A549 (cell line): ENCODE results near the gene ADGRG3. TPM values are rescaled to one million over a fixed set of nuclear protein-coding genes. Genes with fewer than 3 reads are reported as not detected.
A peak's percentile ranks its signal among the peaks of the same experiment; 100 is the strongest.

ENCODE experiments used
- ATAC-seq, 2 experiments: fragments of 200-7000 bp in 1 of 2; fragments of >200 bp in 1 of 2; cut with Nextera tagmentation in 1 of 2; cut with Tn5 transposase in 1 of 2; 3 replicates each; pipeline versions ENCODE4 v1.8.0 to v1.9.1; 2018 to 2020; ENCODE audit warnings: mild to moderate bottlenecking in 1 of 2, moderate library complexity in 1 of 2
- CTCF ChIA-PET: fragments of 300-600 bp; sonication (Branson Sonifier 250); formaldehyde crosslinking; extraction: SDS; loops from one replicate; lab custom pipeline; 2021; ENCODE audit warnings: antibody characterized with exemption, inconsistent platforms; lab: Yijun Ruan, JAX
- POLR2A ChIA-PET: fragments of 350-600 bp; formaldehyde crosslinking; extraction: SDS; loops from one replicate; lab custom pipeline; 2021; ENCODE audit warnings: antibody characterized with exemption, inconsistent platforms; lab: Yijun Ruan, JAX
- DNase-seq, 2 experiments: peaks; one replicate each; pipeline versions ENCODE4 v3.0.0 to v3.0.0-alpha.2; 2011 to 2016; ENCODE audit warnings: low read depth in 1 of 2, low spot score in 1 of 2
- FAIRE-seq: peaks from 2 replicates; lab custom pipeline; 2011; peaks lifted over from hg19 to GRCh38; lab: Jason Lieb, UNC
- H3K27ac ChIP-seq, 2 experiments: fragments of >200 bp; sonication (Bioruptor Twin); formaldehyde crosslinking; 3 replicates each; pipeline ENCODE4 v1.5.1; 2016 to 2017
- H3K4me1 ChIP-seq: fragments of >200 bp; sonication (Bioruptor Twin); formaldehyde crosslinking; 3 replicates; pipeline ENCODE4 v1.6.1; 2016
- H3K4me2 ChIP-seq: fragments of >200 bp; sonication (Bioruptor Twin); formaldehyde crosslinking; 3 replicates; pipeline ENCODE4 v1.6.1; 2016
- H3K4me3 ChIP-seq: fragments of >200 bp; sonication (Bioruptor Twin); formaldehyde crosslinking; 3 replicates; pipeline ENCODE4 v1.5.1; 2016
- H3K9me3 ChIP-seq: fragments of >200 bp; sonication (Bioruptor Twin); formaldehyde crosslinking; 3 replicates; pipeline ENCODE4 v1.6.1; 2016
- CHD2 ChIP-seq: fragments of 150-350 bp; IDR thresholded peaks from 2 replicates; pipeline ENCODE4 v1.6.1; 2014; ENCODE audit warnings: low read length; ENCODE audit not compliant: partially characterized antibody
- CHD4 ChIP-seq: fragments of 200-600 bp; sonication (generic); IDR thresholded peaks from 2 replicates; pipeline ENCODE4 v1.6.1; 2016; ENCODE audit warnings: antibody characterized with exemption, mild to moderate bottlenecking, borderline replicate concordance
- ESRRA ChIP-seq: fragments of 150-350 bp; IDR thresholded peaks from 2 replicates; pipeline ENCODE4 v1.6.1; 2014; ENCODE audit warnings: mild to moderate bottlenecking, low read length, borderline replicate concordance
- FOSB ChIP-seq: fragments of 250-450 bp; sonication (Bioruptor Pico); IDR thresholded peaks from 2 replicates; pipeline ENCODE4 v1.5.0; 2020; ENCODE audit warnings: mild to moderate bottlenecking, moderate library complexity
- HDAC2 ChIP-seq: fragments of 200-600 bp; sonication (generic); IDR thresholded peaks from 2 replicates; pipeline ENCODE4 v1.6.1; 2016
- HOXA7 ChIP-seq: fragments of 250-450 bp; sonication (Bioruptor Pico); IDR thresholded peaks from 2 replicates; pipeline ENCODE4 v1.5.0; 2020; ENCODE audit warnings: mild to moderate bottlenecking, moderate library complexity
- HOXB13 ChIP-seq: fragments of 250-450 bp; sonication (Bioruptor Pico); IDR thresholded peaks from 2 replicates; pipeline ENCODE4 v1.5.0; 2020; ENCODE audit warnings: low read depth, mild to moderate bottlenecking, moderate library complexity
- HOXB5 ChIP-seq: fragments of 250-450 bp; sonication (Bioruptor Pico); IDR thresholded peaks from 2 replicates; pipeline ENCODE4 v1.5.0; 2020; ENCODE audit warnings: mild to moderate bottlenecking, moderate library complexity
- JUN ChIP-seq, 2 experiments: fragments of >200 bp; sonication (Bioruptor Twin); formaldehyde crosslinking; IDR thresholded peaks; 2 replicates in 1 of 2; 3 replicates in 1 of 2; pipeline ENCODE4 v1.6.1; 2016 to 2017
- JUNB ChIP-seq: fragments of >200 bp; sonication (Bioruptor Twin); formaldehyde crosslinking; IDR thresholded peaks from 2 replicates; pipeline ENCODE4 v1.6.1; 2016
- KDM1A ChIP-seq: fragments of 200-600 bp; sonication (generic); IDR thresholded peaks from 2 replicates; pipeline ENCODE4 v1.6.1; 2016; ENCODE audit warnings: low read depth, mild to moderate bottlenecking
- MAZ ChIP-seq: fragments of 150-350 bp; IDR thresholded peaks from 2 replicates; pipeline ENCODE4 v1.6.1; 2014; ENCODE audit warnings: antibody characterized with exemption, low read depth, low read length, borderline replicate concordance
- NFE2L2 ChIP-seq: fragments of 150-350 bp; conservative IDR thresholded peaks from 2 replicates; pipeline ENCODE4 v1.6.1; 2014; ENCODE audit warnings: low read length
- PHF8 ChIP-seq: fragments of 200-600 bp; sonication (generic); IDR thresholded peaks from 2 replicates; pipeline ENCODE4 v1.6.1; 2016; ENCODE audit warnings: low read depth, mild to moderate bottlenecking, antibody characterized with exemption, moderate library complexity, borderline replicate concordance
- POLR2A ChIP-seq: IDR thresholded peaks from 2 replicates; pipeline ENCODE4 v1.6.1; 2012; ENCODE audit warnings: mild to moderate bottlenecking, low read length
- RCOR1 ChIP-seq: fragments of 150-350 bp; IDR thresholded peaks from 2 replicates; pipeline ENCODE4 v1.6.1; 2014; ENCODE audit warnings: antibody characterized with exemption, low read length, low read depth
- RNF2 ChIP-seq: fragments of 200-600 bp; sonication (generic); IDR thresholded peaks from 2 replicates; pipeline ENCODE4 v1.6.1; 2016; ENCODE audit warnings: low read depth, mild to moderate bottlenecking, antibody characterized with exemption, moderate library complexity, borderline replicate concordance
- SREBF2 ChIP-seq: fragments of 450-650 bp; IDR thresholded peaks from 2 replicates; pipeline ENCODE4 v1.6.1; 2014; ENCODE audit warnings: mild to moderate bottlenecking, moderate library complexity
- ZC3H11A ChIP-seq: fragments of 450-650 bp; IDR thresholded peaks from 2 replicates; pipeline ENCODE4 v1.6.1; 2014; ENCODE audit warnings: antibody characterized with exemption, mild to moderate bottlenecking
- ZFP36 ChIP-seq: fragments of 450-650 bp; IDR thresholded peaks from 2 replicates; pipeline ENCODE4 v1.6.1; 2014; ENCODE audit warnings: borderline replicate concordance; ENCODE audit not compliant: partially characterized antibody
- ZSCAN20 ChIP-seq: fragments of 250-450 bp; sonication (Bioruptor Pico); IDR thresholded peaks from 2 replicates; pipeline ENCODE4 v1.8.0; 2022; ENCODE audit warnings: mild to moderate bottlenecking, moderate library complexity
- WGBS: methylation state at CpG from one replicate; pipeline ENCODE4 v1.1.6; 2017; ENCODE audit errors: missing lambda C conversion rate; 5-methylcytosine and 5-hydroxymethylcytosine counted together
- polyA plus RNA-seq, 4 experiments: library from polyadenylated mRNA; depleted of rRNA in 3 of 4; stranded (reverse); fragments of >200 nt; fragmentation: RNase III in 1 of 4; extraction: RNeasy Plus Mini Kit Qiagen cat#74134 plus additional on column Dnase treatment in 1 of 4; gene quantifications; 2 replicates in 3 of 4; 3 replicates in 1 of 4; pipeline ENCODE4 v1.2.3, GENCODE V29; 2011 to 2017
- TF ChIP-seq, protein P1 (sequence below): fragments of 250-450 bp; sonication (Bioruptor Pico); IDR thresholded peaks from 2 replicates; pipeline ENCODE4 v1.5.0; 2020; ENCODE audit warnings: low read depth, mild to moderate bottlenecking, moderate library complexity
- TF ChIP-seq, protein P2 (sequence below): IDR thresholded peaks from 2 replicates; pipeline ENCODE4 v1.6.1; 2012

Gene ADGRG3
- polyA plus RNA-seq, 2 of the 4 experiments (the other 2 are of a cell fraction) = 0.25 to 0.45 TPM

DNA sequence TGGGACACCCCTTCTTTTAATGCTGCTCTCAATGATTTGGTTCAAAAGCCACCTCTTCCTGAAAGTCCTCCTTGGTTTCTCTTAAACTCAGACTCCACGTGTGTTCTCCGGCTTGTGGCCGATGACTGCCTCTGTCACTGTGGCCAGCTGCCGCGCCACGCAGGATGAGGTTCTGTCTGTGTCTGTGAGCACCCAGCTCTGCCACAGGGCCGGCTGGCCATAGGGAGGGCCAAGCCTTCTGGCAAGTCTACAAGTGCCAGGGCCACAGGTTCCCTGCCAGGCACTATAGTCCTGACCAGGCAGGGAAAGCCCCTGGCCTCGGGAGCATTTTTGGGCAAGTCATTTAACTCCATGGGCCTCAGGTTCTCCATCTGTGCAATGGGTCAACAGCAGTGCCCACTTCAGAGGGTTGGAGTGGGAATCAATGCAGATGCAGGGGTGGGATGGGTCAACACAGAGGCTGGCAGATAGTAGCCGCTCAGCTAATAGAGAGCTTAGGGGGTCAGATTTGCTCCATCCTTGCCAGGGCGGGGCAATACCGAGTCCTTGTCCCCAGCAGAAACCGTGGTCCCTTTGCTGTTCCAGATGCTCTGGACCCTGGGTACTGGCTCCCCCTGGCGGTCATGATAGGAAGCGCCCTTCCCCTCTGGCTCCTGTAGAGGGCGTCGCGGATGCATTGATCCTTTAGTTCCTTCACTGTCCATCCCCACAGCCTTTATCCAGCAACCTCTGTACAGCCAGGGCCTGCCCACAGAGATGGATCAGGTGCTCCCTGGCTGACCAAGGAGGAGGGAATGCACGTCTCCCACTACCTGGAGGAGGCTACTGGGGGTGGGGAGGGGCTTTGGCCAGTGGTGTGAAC, 19.3 kb upstream of the ADGRG3 start (continued):
- TF ChIP-seq JUN (IDR thresholded peaks at IDR 0.05) = peak in 1 of 2 experiments; percentile 42; a peak in 1 of 5 replicates
- TF ChIP-seq ZSCAN20 = no peak
- TF ChIP-seq NFE2L2 = no peak
- TF ChIP-seq KDM1A = peak; percentile 99
- TF ChIP-seq HOXA7 (CRISPR knock-in tag) = no peak

DNA sequence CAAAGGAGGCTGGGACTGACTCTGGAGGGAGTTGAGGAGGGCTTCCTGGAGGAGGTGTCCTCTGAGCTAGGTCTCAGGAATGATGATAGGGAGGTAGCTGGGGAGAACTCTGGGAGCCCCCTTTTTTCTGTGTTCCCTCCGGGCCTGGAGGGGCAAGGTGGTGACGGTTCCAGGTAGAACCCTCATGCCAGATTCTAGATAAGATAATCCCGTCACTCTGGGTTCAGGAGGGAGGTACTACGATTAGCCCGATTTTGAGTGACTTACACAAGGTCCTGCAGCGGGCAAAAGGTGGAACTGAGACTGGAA, 18.7 kb upstream of the ADGRG3 start:
- ChIA-PET CTCF (interaction anchor here (0.6 to 16.2 kb wide), 43 partner anchors 9 to 478 kb away, joined by 3 to 785 read pairs (median 6); partner anchors contain the start of genes ADGRG1, ADGRG3, KATNB1 and USB1), POLR2A (no interaction called here)
- TF ChIP-seq JUN (IDR thresholded peaks at IDR 0.05) = no peak
- no peak for TF ChIP-seq ESRRA
- TF ChIP-seq FOSB (CRISPR knock-in tag) = no peak
- TF ChIP-seq HOXA7 (CRISPR knock-in tag) = no peak
- peak; percentile 98 for TF ChIP-seq ZFP36

DNA sequence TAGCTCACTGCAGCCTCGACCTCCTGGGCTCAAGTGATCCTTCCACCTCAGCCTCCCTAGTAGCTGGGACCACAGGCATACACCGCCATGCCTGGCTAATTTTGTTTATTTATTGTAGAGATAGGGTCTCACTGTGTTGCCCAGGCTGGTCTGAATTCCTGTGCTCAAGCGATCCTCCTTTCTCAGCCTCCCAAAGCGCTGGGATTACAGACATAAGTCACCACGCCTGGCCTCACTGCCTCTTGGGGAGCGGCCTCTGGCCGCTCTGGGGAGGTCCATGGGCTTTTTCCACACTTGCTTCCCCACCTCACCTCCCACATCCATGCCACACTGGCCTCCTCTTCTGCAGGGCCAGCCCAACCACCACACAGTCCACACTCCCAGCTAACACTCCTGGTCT, 18.3 kb upstream of the ADGRG3 start:
- 83% methylated on average over 7 of the region's 7 CpGs for WGBS
- ATAC-seq = no peak
- H3K4me2 ChIP-seq = no peak overlapping the region
- FAIRE-seq = no peak
- TF ChIP-seq HOXA7 (CRISPR knock-in tag) (no peak), POLR2A (no peak), HOXB5 (CRISPR knock-in tag) (no peak), HDAC2 (no peak), ZC3H11A (no peak), CHD2 (no peak), HOXB13 (CRISPR knock-in tag) (no peak), RNF2 (no peak), MAZ (no peak), JUN (IDR thresholded peaks at IDR 0.05) (no peak), KDM1A (no peak), SREBF2 (no peak), JUNB (no peak), CHD4 (no peak), RCOR1 (no peak), PHF8 (no peak)
- TF ChIP-seq, protein P1, sequence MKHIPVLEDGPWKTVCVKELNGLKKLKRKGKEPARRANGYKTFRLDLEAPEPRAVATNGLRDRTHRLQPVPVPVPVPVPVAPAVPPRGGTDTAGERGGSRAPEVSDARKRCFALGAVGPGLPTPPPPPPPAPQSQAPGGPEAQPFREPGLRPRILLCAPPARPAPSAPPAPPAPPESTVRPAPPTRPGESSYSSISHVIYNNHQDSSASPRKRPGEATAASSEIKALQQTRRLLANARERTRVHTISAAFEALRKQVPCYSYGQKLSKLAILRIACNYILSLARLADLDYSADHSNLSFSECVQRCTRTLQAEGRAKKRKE (CRISPR knock-in tag) = no peak
- TF ChIP-seq, protein P2, sequence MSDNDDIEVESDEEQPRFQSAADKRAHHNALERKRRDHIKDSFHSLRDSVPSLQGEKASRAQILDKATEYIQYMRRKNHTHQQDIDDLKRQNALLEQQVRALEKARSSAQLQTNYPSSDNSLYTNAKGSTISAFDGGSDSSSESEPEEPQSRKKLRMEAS = no peak
- TF ChIP-seq, all 56 proteins: peak for 0
- no peaks in the 10 kb centered on the region for H3K9me3 ChIP-seq
- CTCF ChIA-PET = interaction anchor here (0.6 to 16.2 kb wide), 44 partner anchors 9 to 478 kb away, joined by 3 to 785 read pairs (median 6); partner anchors contain the start of genes ADGRG1, ADGRG3, KATNB1 and USB1
- peak overlapping the region in 1 of 2 experiments; percentile 66; a peak in 3 of 6 replicates for H3K27ac ChIP-seq
- H3K4me3 ChIP-seq = no peak overlapping the region
- DNase-seq = no peak
- peaks cover 32% of the 10 kb centered on the region for H3K4me1 ChIP-seq
- POLR2A ChIA-PET = no interaction called here

More for the DNA sequence above, 18.7 kb upstream of the ADGRG3 start:
- Histone ChIP-seq H3K4me3 (no peak overlapping the region), H3K27ac (peak overlapping the region in 1 of 2 experiments; percentile 66; a peak in 3 of 6 replicates), H3K4me2 (no peak overlapping the region), H3K9me3 (no peaks in the 10 kb centered on the region), H3K4me1 (peaks cover 36% of the 10 kb centered on the region)
- ATAC-seq (no peak; a peak in 1 of 6 replicates), DNase-seq (no peak), FAIRE-seq (no peak)
- WGBS = 71% methylated on average over 6 of the region's 6 CpGs
